Astrocyte (in vitro differentiated cells and primary cell): ENCODE results near the gene PPP1CB.

Experiments used
- EZH2 ChIP-seq: IDR thresholded peaks from 2 replicates; pipeline ENCODE4 v1.6.1; 2012; ENCODE audit warnings: mild to moderate bottlenecking, low read length, inconsistent platforms; ENCODE audit not compliant: insufficient read depth
- TF ChIP-seq, protein P1 (sequence below): IDR thresholded peaks from 2 replicates; pipeline ENCODE4 v1.5.1; 2011; ENCODE audit warnings: low read depth, mild to moderate bottlenecking, inconsistent platforms, low read length, moderate library complexity; ENCODE audit not compliant: insufficient read depth

DNA sequence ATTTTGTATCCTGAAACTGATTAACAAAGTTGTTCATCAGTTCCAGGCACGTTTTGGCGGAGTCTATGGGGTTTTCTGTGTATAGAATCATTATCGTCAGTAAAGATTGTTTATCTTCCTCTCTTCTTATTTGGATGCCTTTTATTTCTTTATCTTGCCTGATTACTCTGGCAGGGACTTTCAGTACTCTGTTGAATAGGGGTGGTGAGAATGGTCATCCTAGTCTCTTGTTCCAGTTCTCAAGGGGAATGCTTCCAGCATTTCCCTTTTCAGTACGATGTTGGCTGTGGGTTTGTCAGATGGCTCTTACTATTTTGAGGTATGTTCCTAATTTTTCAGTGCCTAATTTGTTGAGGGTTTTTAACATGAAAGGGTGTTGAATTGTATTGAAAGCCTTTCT, 45.0 kb downstream of the PPP1CB start:
- TF ChIP-seq, protein P1, sequence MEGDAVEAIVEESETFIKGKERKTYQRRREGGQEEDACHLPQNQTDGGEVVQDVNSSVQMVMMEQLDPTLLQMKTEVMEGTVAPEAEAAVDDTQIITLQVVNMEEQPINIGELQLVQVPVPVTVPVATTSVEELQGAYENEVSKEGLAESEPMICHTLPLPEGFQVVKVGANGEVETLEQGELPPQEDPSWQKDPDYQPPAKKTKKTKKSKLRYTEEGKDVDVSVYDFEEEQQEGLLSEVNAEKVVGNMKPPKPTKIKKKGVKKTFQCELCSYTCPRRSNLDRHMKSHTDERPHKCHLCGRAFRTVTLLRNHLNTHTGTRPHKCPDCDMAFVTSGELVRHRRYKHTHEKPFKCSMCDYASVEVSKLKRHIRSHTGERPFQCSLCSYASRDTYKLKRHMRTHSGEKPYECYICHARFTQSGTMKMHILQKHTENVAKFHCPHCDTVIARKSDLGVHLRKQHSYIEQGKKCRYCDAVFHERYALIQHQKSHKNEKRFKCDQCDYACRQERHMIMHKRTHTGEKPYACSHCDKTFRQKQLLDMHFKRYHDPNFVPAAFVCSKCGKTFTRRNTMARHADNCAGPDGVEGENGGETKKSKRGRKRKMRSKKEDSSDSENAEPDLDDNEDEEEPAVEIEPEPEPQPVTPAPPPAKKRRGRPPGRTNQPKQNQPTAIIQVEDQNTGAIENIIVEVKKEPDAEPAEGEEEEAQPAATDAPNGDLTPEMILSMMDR = no peak
- no peak for TF ChIP-seq EZH2
